ENCODE data around the gene ATXN1.
A peak's percentile ranks its signal among the peaks of the same experiment; 100 is the strongest.

ATXN1 gene

GRCh38 chr6:16716321-16716858 lies 44.9 kb downstream of the ATXN1 start:
- H3K4me3 ChIP-seq, result no peak overlapping the region
- DNase-seq, result no peak
- no peak for TF ChIP-seq CTCF (IDR thresholded peaks at IDR 0.05)
- no peaks in the 10 kb centered on the region for H3K27me3 ChIP-seq
- intact Hi-C loops (cut with DNase I; ENCODE audit: low total_unique reads), result no loop called here
- no peaks in the 10 kb centered on the region for H3K9me3 ChIP-seq
- H3K36me3 ChIP-seq, result no peaks in the 10 kb centered on the region
- peaks cover 0 to 56% (median 28%) of the 10 kb centered on the region in 4 donors for H3K4me1 ChIP-seq
- no peak overlapping the region for H3K27ac ChIP-seq

GRCh38 chr6:16713597-16713996 lies 47.7 kb downstream of the ATXN1 start:
- TF ChIP-seq CTCF (IDR thresholded peaks at IDR 0.05), result no peak
- intact Hi-C loops (cut with DNase I; ENCODE audit: low total_unique reads), result no loop called here
- H3K4me3 ChIP-seq, result no peak overlapping the region

GRCh38 chr6:16712931-16713484 lies 48.3 kb downstream of the ATXN1 start:
- intact Hi-C loops (cut with DNase I; ENCODE audit: low total_unique reads), result no loop called here
- no peaks in the 10 kb centered on the region for H3K27me3 ChIP-seq
- DNase-seq, result peak in 1 of 2 donors; percentile 57
- H3K36me3 ChIP-seq, result no peaks in the 10 kb centered on the region
- peak in 1 of 2 experiments; percentile 28 for TF ChIP-seq CTCF (IDR thresholded peaks at IDR 0.05)
- H3K4me3 ChIP-seq, result peak overlapping the region; percentile 23 to 30
- peak overlapping the region; percentile 67 to 74 for H3K27ac ChIP-seq
- H3K4me1 ChIP-seq, result peaks cover 0 to 56% (median 18%) of the 10 kb centered on the region in 4 donors
- no peaks in the 10 kb centered on the region for H3K9me3 ChIP-seq

More at GRCh38 chr6:16713597-16713996, 47.7 kb downstream of the ATXN1 start:
- DNase-seq, result no peak
- H3K36me3 ChIP-seq, result no peaks in the 10 kb centered on the region
- H3K4me1 ChIP-seq, result peaks cover 0 to 59% (median 24%) of the 10 kb centered on the region in 4 donors
- H3K27me3 ChIP-seq, result no peaks in the 10 kb centered on the region
- peak overlapping the region; percentile 67 to 74 for H3K27ac ChIP-seq
- H3K9me3 ChIP-seq, result no peaks in the 10 kb centered on the region

- H3K9me3 ChIP-seq, result no peaks in the 10 kb centered on the region
- H3K27me3 ChIP-seq, result no peaks in the 10 kb centered on the region
- intact Hi-C loops (cut with DNase I; ENCODE audit: low total_unique reads), result no loop called here
- H3K27ac ChIP-seq, result peak overlapping the region; percentile 67 to 74
- no peaks in the 10 kb centered on the region for H3K36me3 ChIP-seq
- H3K4me1 ChIP-seq, result peaks cover 0 to 56% (median 17%) of the 10 kb centered on the region in 4 donors
- no peak for TF ChIP-seq CTCF (IDR thresholded peaks at IDR 0.05)
- DNase-seq, result no peak
- H3K4me3 ChIP-seq, result peak overlapping the region; percentile 23 to 30
These were observed 48.9 kb downstream of the ATXN1 start for GRCh38 chr6:16712255-16712930.

DNA sequence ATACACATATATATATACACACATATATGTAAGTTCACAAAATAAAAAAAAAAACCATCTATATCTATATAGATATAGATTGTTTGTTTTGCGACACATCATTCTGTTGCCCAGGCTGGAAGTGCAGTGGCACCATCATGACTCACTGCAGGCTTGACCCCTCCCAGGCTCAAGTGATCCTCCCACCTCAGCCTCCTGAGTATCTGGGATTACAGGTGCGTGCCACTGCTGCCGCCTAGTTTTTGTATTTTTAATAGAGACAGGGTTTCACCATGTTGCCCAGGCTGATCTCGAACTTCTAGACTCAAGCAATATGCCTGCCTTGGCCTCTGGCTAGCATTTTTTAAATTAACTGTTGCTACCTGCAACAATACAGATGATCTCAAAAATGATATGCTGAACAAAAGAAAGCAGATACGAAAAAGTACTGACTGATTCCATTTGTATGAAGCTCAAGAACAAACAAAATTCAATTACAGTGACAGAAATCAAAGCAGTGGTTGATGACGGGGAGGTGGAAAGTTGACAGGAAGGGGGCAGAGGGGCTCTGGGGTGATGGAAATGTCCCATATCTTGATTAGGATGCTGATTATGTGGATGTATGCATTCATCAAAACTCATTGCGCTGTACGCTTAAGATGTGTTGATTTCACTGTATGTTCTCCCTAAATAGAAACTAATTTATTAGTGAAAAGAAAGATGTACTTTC lies 49.6 kb downstream of the ATXN1 start:
- Histone ChIP-seq H3K9me3 (no peaks in the 10 kb centered on the region), H3K36me3 (no peaks in the 10 kb centered on the region), H3K27ac (peak overlapping the region; percentile 67 to 74), H3K4me3 (peak overlapping the region in 1 of 2 donors; percentile 30), H3K27me3 (no peaks in the 10 kb centered on the region), H3K4me1 (peaks cover 0 to 59% (median 19%) of the 10 kb centered on the region in 4 donors)
- no peak for TF ChIP-seq CTCF (IDR thresholded peaks at IDR 0.05)
- DNase-seq, result no peak
- intact Hi-C loops (cut with DNase I; ENCODE audit: low total_unique reads), result no loop called here

Data from tibial artery (tissue), 4 donors.